NCI-H1436 treated with DMSO at 0.1 percent for 48 hours (cell line): ENCODE results near the gene PRRC2B.
"Not testable (repeated sequence)": the region's sequence is repeated elsewhere in the genome, so short reads cannot be mapped to it uniquely, and the experiment has no call there.

ENCODE experiments used
- DNase-seq: peaks from one replicate; lab custom pipeline; 2025; lab: John Stamatoyannopoulos, UW

Gene PRRC2B

DNA sequence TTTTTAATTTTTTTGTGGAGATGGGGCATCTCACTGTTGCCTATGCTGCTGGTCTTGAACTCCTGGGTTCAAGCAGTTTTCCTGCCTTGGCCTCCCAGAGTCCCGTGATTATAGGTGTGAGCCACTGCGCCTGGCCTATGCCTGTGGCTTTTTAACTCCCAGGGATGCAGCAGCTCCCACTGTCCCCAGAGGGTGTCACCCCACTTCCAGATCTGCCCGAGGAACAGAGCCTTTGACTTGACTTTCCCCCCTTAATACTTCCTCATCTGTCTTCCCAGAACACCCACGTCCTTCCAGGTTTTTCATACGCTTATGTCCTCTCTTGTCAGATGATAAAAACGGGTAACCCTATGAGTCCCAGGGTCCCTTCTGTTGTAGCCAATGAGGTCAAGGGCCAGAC, 7.6 kb upstream of the PRRC2B start:
- no peak for DNase-seq

DNA sequence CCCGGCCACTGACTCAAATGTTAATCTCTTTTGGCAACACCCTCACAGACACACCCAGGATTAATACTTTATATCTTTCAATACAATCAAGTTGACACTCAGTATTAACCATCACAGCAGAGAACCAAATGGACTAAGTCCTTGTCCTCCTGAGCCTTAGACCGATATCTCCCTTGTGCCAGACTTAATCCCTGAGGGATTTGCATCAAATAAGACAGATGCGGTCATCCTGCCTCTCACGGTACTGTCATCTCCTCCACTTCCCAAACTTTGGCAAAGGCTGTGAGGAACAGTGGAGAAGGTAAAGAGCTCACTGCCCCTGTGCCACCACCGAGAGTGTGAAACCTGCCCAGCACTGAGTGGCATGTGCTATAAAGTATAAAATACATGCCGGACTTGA, 6.5 kb upstream of the PRRC2B start:
- DNase-seq = no peak

- DNase-seq = no peak
These were observed 2.9 kb upstream of the PRRC2B start for GRCh38 chr9:131391020-131391419.

DNA sequence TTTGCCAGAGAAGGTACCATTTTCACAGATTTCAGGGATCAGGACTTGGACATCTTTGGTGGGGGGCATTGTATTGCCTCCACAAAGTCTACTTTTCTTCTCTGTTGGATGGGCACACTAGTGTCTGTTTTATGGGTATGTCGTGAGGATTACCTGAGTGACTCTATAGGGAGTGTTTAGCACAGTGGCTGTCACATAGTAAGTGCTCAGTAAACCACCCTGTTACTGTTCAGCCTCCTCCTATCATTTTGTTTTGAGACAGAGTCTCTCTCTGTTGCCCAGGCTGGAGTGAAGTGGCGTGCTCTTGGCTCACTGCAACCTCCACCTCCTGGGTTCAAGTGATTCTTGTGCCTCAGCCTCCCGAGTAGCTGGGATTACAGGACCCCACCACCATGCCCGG, 2.4 kb upstream of the PRRC2B start:
- DNase-seq = no peak

- DNase-seq = no peak
These were observed 724 bp downstream of the PRRC2B start for GRCh38 chr9:131394464-131395156.

DNA sequence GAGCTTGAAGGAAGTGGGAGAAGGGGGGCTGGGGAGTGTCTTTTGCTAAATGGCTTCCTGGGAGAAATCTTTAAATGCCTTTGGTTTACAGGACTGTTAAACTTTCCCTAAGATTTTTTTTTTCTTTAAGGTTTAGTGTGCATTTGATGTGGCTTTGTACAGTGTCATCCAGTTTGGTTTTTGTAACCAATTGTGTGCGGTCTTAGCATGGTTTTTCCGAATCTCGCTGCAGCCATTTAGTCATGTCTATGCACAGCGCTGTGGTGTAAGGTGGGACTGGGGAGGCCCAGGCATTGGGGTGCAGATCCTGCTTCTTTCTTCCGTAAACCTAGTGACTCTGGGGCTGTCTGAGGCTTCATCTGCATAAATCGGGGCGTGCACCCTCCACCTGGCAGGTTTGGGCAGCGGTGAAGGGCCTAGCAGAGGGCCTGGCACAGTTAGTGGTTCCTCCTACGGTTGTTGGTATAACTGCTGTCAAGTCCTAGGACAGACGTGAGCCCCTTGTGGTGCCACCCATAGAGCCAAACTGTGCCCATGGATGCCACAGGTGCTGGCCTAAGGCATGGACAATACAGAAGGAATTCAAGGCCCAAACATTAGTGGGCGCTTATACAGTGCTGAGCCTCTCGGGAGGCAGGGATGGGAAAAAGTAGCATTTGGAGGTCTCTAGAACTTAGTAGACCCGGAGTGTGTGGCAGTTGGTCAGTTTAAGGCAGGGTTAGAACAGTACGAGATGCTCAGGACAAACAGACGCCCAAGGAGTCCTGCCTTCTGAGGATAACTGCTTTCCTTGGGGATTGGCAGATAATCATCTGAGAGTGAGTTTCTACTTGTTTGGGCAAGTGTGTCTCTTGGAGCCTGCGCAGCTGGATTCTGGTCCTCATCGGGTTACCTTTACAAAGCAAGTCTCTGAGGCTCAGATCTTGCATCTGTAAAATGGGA, 1.5 kb downstream of the PRRC2B start:
- DNase-seq = no peak

DNA sequence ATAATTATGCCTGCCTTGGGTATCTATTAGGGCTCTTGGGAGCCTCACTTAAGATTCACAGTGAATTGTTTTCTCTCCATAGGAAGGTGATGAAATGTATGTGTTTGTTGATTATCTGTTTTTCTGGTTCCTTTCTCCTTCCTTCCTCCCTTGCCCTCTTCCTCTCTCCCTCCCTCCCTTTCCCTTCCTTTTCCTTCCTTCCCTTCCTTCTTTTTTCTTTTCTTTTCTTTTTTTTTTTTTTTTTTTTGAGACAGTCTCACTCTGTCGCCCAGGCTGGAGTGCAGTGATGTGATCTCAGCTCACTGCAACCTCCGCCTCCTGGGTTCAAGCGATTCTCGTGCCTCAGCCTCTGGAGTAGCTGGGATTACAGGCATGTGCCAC, 2.2 kb downstream of the PRRC2B start:
- not testable (repeated sequence) for DNase-seq

DNA sequence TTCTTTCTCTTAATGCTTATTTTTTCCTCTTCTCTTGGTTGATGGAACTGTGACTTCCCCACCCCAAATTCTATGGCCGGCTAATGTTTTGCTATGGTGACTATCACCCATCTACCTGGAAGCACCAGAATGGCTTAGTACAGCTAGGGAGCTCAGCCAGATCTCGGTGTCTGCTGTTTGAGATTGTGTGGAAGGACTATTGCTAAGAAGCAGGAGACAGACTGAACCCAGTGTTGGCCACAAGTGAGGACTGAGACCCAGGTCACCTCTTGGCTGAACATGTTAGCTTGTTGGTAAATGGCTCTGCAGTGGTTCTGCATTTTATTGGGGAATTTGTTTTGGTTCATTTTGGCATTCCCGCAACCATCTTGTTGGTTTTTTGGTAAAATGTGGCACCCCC, 2.7 kb downstream of the PRRC2B start:
- DNase-seq = no peak

- no peak for DNase-seq
These were observed 3.4 kb downstream of the PRRC2B start for GRCh38 chr9:131397100-131397790.

- no peak for DNase-seq
These were observed 4.3 kb downstream of the PRRC2B start for GRCh38 chr9:131398204-131398603.

- DNase-seq = no peak
These were observed 6.1 kb downstream of the PRRC2B start for GRCh38 chr9:131399972-131400371.

- DNase-seq = no peak
These were observed 6.7 kb downstream of the PRRC2B start for GRCh38 chr9:131400627-131401026.

DNA sequence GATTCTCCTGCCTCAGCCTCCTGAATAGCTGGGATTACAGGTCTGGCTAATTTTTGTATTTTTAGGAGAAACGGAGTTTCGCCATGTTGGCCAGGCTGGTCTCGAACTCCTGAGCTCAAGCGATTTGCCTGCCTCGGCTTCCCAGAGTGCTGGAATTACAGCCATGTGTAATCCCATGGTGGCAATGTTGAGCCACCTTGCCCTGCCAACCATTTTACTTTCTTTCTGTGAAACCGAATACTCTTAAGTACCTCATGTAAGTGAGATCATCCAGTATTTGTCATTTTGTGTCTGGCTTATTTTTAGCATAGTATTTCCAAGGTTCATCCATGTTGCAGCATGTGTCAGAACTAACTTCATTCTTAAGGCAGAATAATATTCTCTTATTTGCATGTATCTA, 8.2 kb downstream of the PRRC2B start:
- DNase-seq = no peak

- DNase-seq = no peak
These were observed 9.0 kb downstream of the PRRC2B start for GRCh38 chr9:131402738-131403492.

- DNase-seq = no peak
These were observed 9.5 kb downstream of the PRRC2B start for GRCh38 chr9:131403493-131403773.

GRCh38 chr9:131404581-131404980, 10.7 kb downstream of the PRRC2B start:
- no peak for DNase-seq

- no peak for DNase-seq
These were observed 11.1 kb downstream of the PRRC2B start for GRCh38 chr9:131404987-131405386.

DNA sequence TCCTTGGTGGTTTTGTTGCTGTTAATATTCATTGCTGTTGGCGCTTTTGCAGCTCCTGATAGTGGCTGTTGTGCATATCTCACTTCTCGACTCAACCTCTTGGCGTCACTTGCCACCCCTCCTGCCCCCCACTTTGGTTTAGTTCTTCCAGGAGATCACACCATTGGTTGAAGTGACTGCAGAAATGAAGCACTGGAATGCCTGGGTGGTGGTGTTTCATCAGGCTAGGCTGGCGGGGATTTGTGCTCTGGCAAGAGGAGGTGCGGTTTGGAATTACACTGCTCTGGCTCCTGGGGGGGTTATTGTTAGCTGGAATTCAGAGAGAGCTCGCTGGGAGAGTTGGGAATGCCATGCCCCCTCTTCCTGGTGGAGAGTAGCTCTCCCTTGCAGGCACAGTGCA, 11.5 kb downstream of the PRRC2B start:
- no peak for DNase-seq

GRCh38 chr9:131405858-131406537, 12.1 kb downstream of the PRRC2B start:
- no peak for DNase-seq

- no peak for DNase-seq
These were observed 12.9 kb downstream of the PRRC2B start for GRCh38 chr9:131406563-131407436.

DNA sequence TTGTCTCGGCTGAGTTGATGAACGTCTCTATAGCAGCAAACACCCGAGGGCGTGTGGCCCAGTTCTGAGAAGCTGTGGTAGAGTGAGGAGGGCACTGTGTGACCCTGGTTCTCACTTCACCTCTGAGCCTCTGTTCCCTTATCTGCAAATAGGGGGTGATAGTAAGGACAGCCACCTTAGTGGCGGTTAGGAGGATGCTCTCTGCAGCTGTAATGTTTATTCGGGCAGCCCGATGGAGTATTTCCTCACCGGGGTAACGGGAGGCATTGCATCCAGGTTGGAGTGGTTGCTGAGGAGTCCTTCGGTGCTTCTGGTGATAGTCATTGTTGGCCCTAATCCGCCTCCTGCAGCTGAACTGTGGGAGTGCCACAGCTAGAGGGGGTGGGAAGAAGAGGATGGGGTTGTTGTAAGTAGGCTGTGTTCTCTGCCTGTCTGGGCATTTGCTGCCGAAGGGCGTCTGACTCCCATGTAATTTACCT, 13.9 kb downstream of the PRRC2B start:
- no peak for DNase-seq
